Chondrocyte (in vitro differentiated cells): ENCODE data around the gene TRAPPC6A. TPM values are rescaled to one million over a fixed set of nuclear protein-coding genes. Genes with fewer than 3 reads are reported as not detected.

Source experiments
- DNase-seq: peaks from one replicate; pipeline ENCODE4 v3.0.0; 2021; ENCODE audit warnings: mixed read lengths, low spot score
- H3K27ac Mint-ChIP-seq: one replicate; pipeline ENCODE4 v1.8.0; 2021; ENCODE audit warnings: mild to moderate bottlenecking, moderate library complexity, mixed read lengths; ENCODE audit not compliant: unreplicated experiment
- H3K27me3 Mint-ChIP-seq: 2 replicates; pipeline ENCODE4 v1.8.0; 2021; ENCODE audit warnings: low read depth, mixed read lengths
- H3K36me3 Mint-ChIP-seq: 2 replicates; pipeline ENCODE4 v1.8.0; 2021; ENCODE audit warnings: low read depth, mixed read lengths
- H3K4me1 Mint-ChIP-seq: 2 replicates; pipeline ENCODE4 v1.8.0; 2021; ENCODE audit warnings: low read depth, mild to moderate bottlenecking, mixed read lengths
- H3K4me3 Mint-ChIP-seq: one replicate; pipeline ENCODE4 v1.8.0; 2021; ENCODE audit warnings: mild to moderate bottlenecking, moderate library complexity, mixed read lengths; ENCODE audit not compliant: unreplicated experiment
- H3K9me3 Mint-ChIP-seq: 2 replicates; pipeline ENCODE4 v1.8.0; 2021; ENCODE audit warnings: low read depth, mixed read lengths
- CTCF ChIP-seq: fragments of 200-600 bp; sonication (generic); IDR thresholded peaks from 2 replicates; pipeline ENCODE4 v1.5.0; 2021; ENCODE audit warnings: antibody characterized with exemption, mild to moderate bottlenecking, moderate library complexity
- total RNA-seq: library from RNA; stranded (reverse); gene quantifications from 3 replicates; pipeline ENCODE4 v1.2.1, GENCODE V29; 2021

The TRAPPC6A gene
- total RNA-seq, 1 donor from 2014 or later, result 12.7 TPM

GRCh38 chr19:45179072-45179891, 1.2 kb upstream of the TRAPPC6A start:
- Mint-ChIP-seq H3K4me1 (peaks cover 33% of the 10 kb centered on the region), H3K9me3 (no peaks in the 10 kb centered on the region), H3K36me3 (peaks cover 4% of the 10 kb centered on the region), H3K4me3 (peak overlapping the region; percentile 92), H3K27ac (peak overlapping the region; percentile 99), H3K27me3 (no peaks in the 10 kb centered on the region)
- TF ChIP-seq CTCF, result no peak
- DNase-seq, result no peak

- peak; percentile 100 for DNase-seq
- peak; percentile 75 for TF ChIP-seq CTCF
- Mint-ChIP-seq H3K4me3 (peak within 1 kb of the TSS; percentile 92), H3K27ac (peak within 1 kb of the TSS; percentile 99), H3K9me3 (no peaks in the 10 kb centered on the region), H3K4me1 (peaks cover 33% of the 10 kb centered on the region), H3K36me3 (peaks cover 4% of the 10 kb centered on the region), H3K27me3 (no peaks in the 10 kb centered on the region)
These were observed 430 bp upstream of the TRAPPC6A start, which contains the start of gene BLOC1S3 for GRCh38 chr19:45178262-45179071. Gene BLOC1S3 (plus strand): TSS chr19:45178784. CDS start chr19:45179297, 513 bp downstream.

GRCh38 chr19:45175515-45176345, 2.3 kb downstream of the TRAPPC6A start:
- no peaks in the 10 kb centered on the region for H3K36me3 Mint-ChIP-seq
- no peak overlapping the region for H3K4me3 Mint-ChIP-seq
- H3K9me3 Mint-ChIP-seq, result no peaks in the 10 kb centered on the region
- peaks cover 21% of the 10 kb centered on the region for H3K4me1 Mint-ChIP-seq
- no peak for TF ChIP-seq CTCF
- H3K27me3 Mint-ChIP-seq, result no peaks in the 10 kb centered on the region
- no peak overlapping the region for H3K27ac Mint-ChIP-seq
- no peak for DNase-seq

GRCh38 chr19:45173816-45174215, 4.2 kb downstream of the TRAPPC6A start:
- Mint-ChIP-seq H3K9me3 (no peaks in the 10 kb centered on the region), H3K27ac (peak overlapping the region; percentile 63), H3K27me3 (no peaks in the 10 kb centered on the region), H3K4me3 (no peak overlapping the region), H3K36me3 (no peaks in the 10 kb centered on the region), H3K4me1 (peaks cover 10% of the 10 kb centered on the region)
- no peak for DNase-seq
- no peak for TF ChIP-seq CTCF
